GM18951 (cell line): ENCODE measurements around the gene SH3GLB2.
"Not testable (repeated sequence)": the region's sequence is repeated elsewhere in the genome, so short reads cannot be mapped to it uniquely, and the experiment has no call there.

Experiments
- POLR2A ChIP-seq: IDR thresholded peaks from 4 replicates; pipeline ENCODE4 v1.6.1; 2011; ENCODE audit warnings: mild to moderate bottlenecking; ENCODE audit not compliant: insufficient read length, insufficient read depth; ENCODE audit errors: extremely low read depth
- in situ Hi-C: fragments of 300-500 bp; cut with MboI; formaldehyde crosslinking; loops from one replicate; pipeline ENCODE4 v1.12.0; 2022; ENCODE audit warnings: low sequenced_read_pairs, mixed read lengths, inconsistent platforms; ENCODE audit not compliant: unreplicated experiment

Gene SH3GLB2

GRCh38 chr9:129036923-129037766, 9.0 kb upstream of the SH3GLB2 start:
- in situ Hi-C loops: no loop called here
- TF ChIP-seq POLR2A: no peak

DNA sequence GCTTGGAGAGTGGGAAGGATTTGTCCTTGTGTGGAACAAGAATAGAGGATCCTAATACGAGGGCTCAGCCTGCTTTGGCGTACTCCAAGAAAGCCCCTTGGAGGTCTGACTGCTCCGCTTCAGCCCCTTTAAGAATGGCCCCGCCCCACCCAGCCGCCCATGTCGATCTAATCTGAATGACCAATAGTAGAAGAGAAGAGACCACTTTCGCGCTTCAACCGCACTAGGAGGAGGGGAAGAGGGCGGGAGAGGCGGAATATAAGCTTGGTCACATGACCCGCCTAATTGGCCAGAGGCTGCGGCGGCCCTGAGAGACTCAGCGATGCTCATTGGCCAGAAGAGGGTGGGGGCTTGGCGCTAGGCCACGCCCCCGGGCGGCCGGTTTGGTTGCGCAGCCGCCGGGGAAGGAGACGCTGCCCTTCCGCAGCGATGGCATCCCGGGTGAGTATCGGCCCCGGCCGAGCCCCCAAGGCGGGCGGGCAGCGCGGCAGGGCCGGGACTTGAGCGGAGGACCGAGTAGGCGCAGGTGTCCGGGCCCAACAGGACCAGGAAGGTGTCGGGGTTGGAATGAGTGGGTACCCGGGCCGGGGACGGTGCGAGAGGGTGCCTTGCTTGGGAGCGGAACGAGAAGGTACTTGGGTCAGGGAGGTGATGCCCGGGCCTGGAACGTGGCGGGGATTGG, 8.3 kb upstream of the SH3GLB2 start, which contains the start of gene MIGA2:
Gene MIGA2 (plus strand): TSS at position 386 of the 682 bp plus-strand sequence. CDS start 3,969 bp downstream, outside the sequence.
- peak; percentile 94 for TF ChIP-seq POLR2A
- in situ Hi-C loops: no loop called here

- in situ Hi-C loops: not testable (repeated sequence)
Observed at GRCh38 chr9:129035838-129036237, 7.7 kb upstream of the SH3GLB2 start.

DNA sequence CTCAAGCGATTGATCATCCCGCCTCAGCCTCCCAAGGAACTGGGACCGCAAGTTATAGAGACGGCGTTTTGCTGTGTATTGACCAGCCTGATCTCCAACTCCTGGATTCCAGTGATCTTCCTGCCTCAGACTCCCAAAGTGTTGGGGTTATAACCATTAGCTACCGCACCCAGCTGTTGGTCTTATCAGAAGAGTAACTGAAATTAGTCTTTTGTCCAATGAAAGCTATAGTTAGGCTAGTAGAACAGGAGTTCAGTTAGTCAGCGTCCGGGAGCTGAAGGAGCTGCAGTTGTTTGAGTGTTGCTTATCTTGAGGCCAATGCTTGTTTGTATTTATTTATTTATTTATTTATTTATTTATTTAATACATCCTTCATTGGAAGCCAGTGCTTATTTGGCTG, 5.1 kb upstream of the SH3GLB2 start:
- TF ChIP-seq POLR2A: no peak
- in situ Hi-C loops: no loop called here

DNA sequence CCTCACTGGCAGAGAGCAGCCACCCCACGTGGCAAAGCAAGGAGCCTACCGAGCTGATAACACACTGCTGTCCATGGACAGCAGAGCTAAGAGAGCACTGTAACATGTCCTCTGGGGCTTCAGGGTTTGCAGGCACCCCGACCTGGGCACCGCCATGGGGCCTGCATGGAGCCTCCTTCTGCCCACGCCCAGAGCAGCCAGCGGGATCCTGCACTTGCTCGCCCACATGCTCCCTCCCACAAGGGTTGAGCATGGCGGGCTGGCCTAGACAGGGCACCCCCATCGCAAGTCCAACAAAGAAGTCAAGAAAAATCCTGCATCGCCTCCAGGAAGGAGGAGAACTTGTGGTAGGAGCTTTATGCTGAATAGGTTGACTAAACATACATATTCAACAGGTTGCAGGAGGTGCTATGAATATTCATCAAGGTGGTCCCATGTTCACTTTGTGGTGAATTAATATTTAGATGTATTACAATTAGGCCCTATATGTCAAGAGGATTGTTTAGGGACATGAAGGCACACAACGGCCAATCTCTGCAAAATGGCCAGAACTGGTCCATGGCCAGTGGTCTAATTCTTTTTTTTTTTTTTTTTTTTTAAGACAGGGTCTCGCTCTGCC, 4.5 kb upstream of the SH3GLB2 start:
- TF ChIP-seq POLR2A: no peak
- in situ Hi-C loops: no loop called here

GRCh38 chr9:129031514-129031913, 3.4 kb upstream of the SH3GLB2 start:
- TF ChIP-seq POLR2A: no peak
- in situ Hi-C loops: no loop called here

DNA sequence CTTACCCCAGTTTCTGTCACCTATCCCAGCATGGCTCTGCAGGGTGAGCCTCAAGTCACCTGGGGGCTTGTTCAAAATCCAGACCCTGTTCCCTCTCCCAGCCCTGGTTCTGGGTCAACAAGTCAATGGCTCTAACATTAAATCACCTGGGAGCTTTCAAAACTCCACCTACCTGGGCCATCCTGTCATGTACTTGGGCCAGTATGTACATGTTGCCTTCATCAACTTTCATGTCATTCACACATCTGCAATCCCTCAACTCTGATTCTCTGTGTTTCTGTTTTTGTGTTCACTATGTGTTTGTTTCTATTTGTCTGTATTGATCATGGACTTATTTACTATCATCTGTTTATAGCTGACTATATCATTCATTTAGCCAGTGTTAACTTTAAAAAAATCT, 2.1 kb upstream of the SH3GLB2 start:
- no peak for TF ChIP-seq POLR2A
- in situ Hi-C loops: no loop called here

DNA sequence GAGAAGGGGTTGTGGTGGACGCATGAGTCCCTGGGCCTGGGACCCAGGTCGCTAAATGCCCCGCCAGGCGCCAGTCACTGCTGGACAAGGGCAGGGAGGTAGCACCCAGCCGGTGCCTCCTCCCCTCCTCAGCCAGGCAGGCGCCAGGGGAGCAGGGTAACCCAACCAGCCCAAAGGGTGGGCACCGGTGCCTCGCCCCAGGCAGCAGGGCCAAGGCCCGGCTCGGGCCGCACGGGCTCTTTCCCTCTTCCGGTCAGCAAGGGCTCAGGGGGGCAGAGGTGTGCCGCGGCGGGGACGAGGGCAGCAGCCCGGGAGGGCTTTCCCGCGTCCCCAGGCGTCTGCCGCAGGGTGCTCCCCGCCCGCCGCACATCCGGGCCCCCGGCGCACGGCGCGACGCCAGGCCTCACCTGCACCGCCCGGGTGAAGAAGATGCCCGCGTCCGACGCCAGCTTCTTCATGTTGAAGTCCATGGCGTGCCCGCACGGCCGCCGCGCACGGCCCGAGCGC, 393 bp downstream of the SH3GLB2 start:
- in situ Hi-C loops: no loop called here
- TF ChIP-seq POLR2A: no peak

DNA sequence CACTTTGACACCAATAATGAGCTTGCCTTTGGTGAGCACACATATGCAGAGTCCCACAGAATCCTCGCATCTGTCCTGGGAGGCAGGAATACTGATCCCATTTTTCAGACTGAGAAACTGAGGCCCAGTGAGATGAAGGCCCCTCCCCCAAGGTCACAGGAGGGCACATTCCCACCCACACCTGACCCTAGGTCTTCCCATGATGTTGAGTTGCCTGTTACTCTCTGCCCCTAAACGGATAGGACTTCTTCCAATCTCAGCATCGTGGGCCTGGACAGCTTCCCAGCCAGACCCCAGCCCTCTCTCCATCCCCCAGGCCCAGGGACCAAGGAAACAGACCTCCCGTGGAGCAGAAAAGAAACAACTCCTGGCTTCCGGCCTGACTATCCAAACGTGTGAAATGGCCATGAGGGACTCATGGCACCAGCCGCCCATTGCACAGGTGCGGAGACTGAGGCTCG, 877 bp downstream of the SH3GLB2 start:
- no peak for TF ChIP-seq POLR2A
- in situ Hi-C loops: no loop called here

GRCh38 chr9:129026442-129027223, 1.5 kb downstream of the SH3GLB2 start:
- in situ Hi-C loops: no loop called here

GRCh38 chr9:129023908-129024233, 4.3 kb downstream of the SH3GLB2 start:
- in situ Hi-C loops: no loop called here
- TF ChIP-seq POLR2A: no peak

More at GRCh38 chr9:129026442-129027223, 1.5 kb downstream of the SH3GLB2 start:
- no peak for TF ChIP-seq POLR2A

DNA sequence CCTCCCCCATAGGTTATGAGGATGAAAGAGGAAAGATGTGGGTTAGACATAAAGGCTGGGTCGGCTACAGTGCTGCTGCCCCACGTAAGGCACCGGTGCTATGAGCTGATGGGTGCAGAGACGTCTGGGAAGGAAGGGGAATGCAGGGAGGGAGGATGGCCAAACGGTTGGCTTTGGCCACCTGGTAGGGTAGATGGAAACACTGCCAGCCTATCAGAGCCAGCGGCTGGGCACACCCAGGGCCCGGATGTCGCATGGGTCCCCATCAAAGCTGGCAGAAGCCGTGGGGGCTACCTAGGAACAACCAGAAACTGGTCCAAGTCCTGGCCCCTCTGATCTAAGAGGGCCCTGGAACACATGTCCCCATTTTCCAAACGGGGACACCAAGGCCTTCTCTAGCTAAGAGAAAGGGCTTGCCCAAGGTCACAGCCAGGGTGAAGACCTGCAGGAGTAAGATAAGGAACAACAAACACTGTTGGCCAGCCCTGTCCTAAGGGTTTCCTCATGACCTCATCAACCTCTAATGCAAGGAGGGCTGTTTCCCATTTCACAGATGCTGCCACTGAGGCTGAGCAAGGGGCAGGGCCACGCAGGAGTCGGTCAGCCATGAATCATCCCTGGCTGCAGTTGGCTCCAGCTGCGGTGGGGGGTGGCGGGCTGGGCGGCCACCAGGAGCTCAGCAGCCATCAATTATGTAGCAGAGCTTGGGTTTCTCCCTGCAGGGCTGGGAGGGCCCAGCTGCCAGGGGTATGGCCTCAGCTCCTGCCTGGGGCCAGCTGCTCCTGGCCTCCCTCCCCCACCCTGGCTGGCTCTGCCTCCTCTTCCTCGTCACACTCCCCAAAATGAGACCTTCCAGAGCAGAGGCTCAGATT, 4.9 kb downstream of the SH3GLB2 start:
- in situ Hi-C loops: no loop called here
- TF ChIP-seq POLR2A: no peak
